ENCODE data around the gene PFDN4.
"Not testable (repeated sequence)": the region's sequence is repeated elsewhere in the genome, so short reads cannot be mapped to it uniquely, and the experiment has no call there.

The PFDN4 gene

GRCh38 chr20:54260116-54260515 is 52.2 kb downstream of the PFDN4 start:
- peaks cover 8% of the 10 kb centered on the region; the same call in 1 of the 2 replicates for H3K4me1 ChIP-seq (ENCODE audit: insufficient read depth, low read length)
- no peak overlapping the region for H3K9ac ChIP-seq (ENCODE audit: low read depth, low read length)
- H3K9me3 ChIP-seq (ENCODE audit: insufficient read depth, low read depth, low read length), result no peaks in the 10 kb centered on the region
- H3K36me3 ChIP-seq (ENCODE audit: insufficient read depth, low read length), result no peaks in the 10 kb centered on the region
- H3K27ac ChIP-seq (ENCODE audit: low read depth, low read length), result no peak overlapping the region
- no peak overlapping the region for H3K4me3 ChIP-seq (ENCODE audit: low read length)
- no peaks in the 10 kb centered on the region for H3K27me3 ChIP-seq (ENCODE audit: insufficient read depth, low read length)

- H3K4me1 ChIP-seq (ENCODE audit: insufficient read depth, low read length), result peaks cover 13% of the 10 kb centered on the region
- WGBS, result 100% methylated on average over 3 of the region's 4 CpGs
- no peak overlapping the region for H3K9ac ChIP-seq (ENCODE audit: low read depth, low read length)
- H3K27me3 ChIP-seq (ENCODE audit: insufficient read depth, low read length), result no peaks in the 10 kb centered on the region
- H3K36me3 ChIP-seq (ENCODE audit: insufficient read depth, low read length), result no peaks in the 10 kb centered on the region
- H3K9me3 ChIP-seq (ENCODE audit: insufficient read depth, low read depth, low read length), result no peaks in the 10 kb centered on the region
- no peak overlapping the region for H3K4me3 ChIP-seq (ENCODE audit: low read length)
- H3K27ac ChIP-seq (ENCODE audit: low read depth, low read length), result no peak overlapping the region
Observed at GRCh38 chr20:54262671-54263070, 54.8 kb downstream of the PFDN4 start.

- H3K9ac ChIP-seq (ENCODE audit: low read depth, low read length), result no peak overlapping the region
- no peaks in the 10 kb centered on the region for H3K27me3 ChIP-seq (ENCODE audit: insufficient read depth, low read length)
- WGBS, result 100% methylated on average over 1 of the region's 4 CpGs
- H3K4me1 ChIP-seq (ENCODE audit: insufficient read depth, low read length), result peaks cover 19% of the 10 kb centered on the region
- H3K27ac ChIP-seq (ENCODE audit: low read depth, low read length), result no peak overlapping the region
- no peaks in the 10 kb centered on the region for H3K9me3 ChIP-seq (ENCODE audit: insufficient read depth, low read depth, low read length)
- no peaks in the 10 kb centered on the region for H3K36me3 ChIP-seq (ENCODE audit: insufficient read depth, low read length)
- H3K4me3 ChIP-seq (ENCODE audit: low read length), result no peak overlapping the region
Observed at GRCh38 chr20:54263116-54263690, 55.3 kb downstream of the PFDN4 start.

GRCh38 chr20:54265791-54266190 is 57.9 kb downstream of the PFDN4 start:
- not testable (repeated sequence) for H3K4me3 ChIP-seq (ENCODE audit: low read length); H3K9ac ChIP-seq (ENCODE audit: low read depth, low read length); H3K27ac ChIP-seq (ENCODE audit: low read depth, low read length); H3K36me3 ChIP-seq (ENCODE audit: insufficient read depth, low read length); H3K9me3 ChIP-seq (ENCODE audit: insufficient read depth, low read depth, low read length); H3K27me3 ChIP-seq (ENCODE audit: insufficient read depth, low read length)
- peaks cover 32% of the 10 kb centered on the region for H3K4me1 ChIP-seq (ENCODE audit: insufficient read depth, low read length)
- 94% methylated on average over 6 of the region's 6 CpGs for WGBS

- no peak overlapping the region for H3K4me3 ChIP-seq (ENCODE audit: low read length)
- no peaks in the 10 kb centered on the region for H3K36me3 ChIP-seq (ENCODE audit: insufficient read depth, low read length)
- 94% methylated on average over 6 of the region's 6 CpGs for WGBS
- H3K27me3 ChIP-seq (ENCODE audit: insufficient read depth, low read length), result no peaks in the 10 kb centered on the region
- peaks cover 32% of the 10 kb centered on the region for H3K4me1 ChIP-seq (ENCODE audit: insufficient read depth, low read length)
- no peaks in the 10 kb centered on the region for H3K9me3 ChIP-seq (ENCODE audit: insufficient read depth, low read depth, low read length)
- H3K27ac ChIP-seq (ENCODE audit: low read depth, low read length), result peak overlapping the region; percentile 3; the same call in 1 of the 2 replicates
- no peak overlapping the region for H3K9ac ChIP-seq (ENCODE audit: low read depth, low read length)
Observed at GRCh38 chr20:54266844-54267243, 59.0 kb downstream of the PFDN4 start.

- H3K36me3 ChIP-seq (ENCODE audit: insufficient read depth, low read length), result no peaks in the 10 kb centered on the region
- H3K9me3 ChIP-seq (ENCODE audit: insufficient read depth, low read depth, low read length), result no peaks in the 10 kb centered on the region
- no peaks in the 10 kb centered on the region for H3K27me3 ChIP-seq (ENCODE audit: insufficient read depth, low read length)
- peaks cover 35% of the 10 kb centered on the region for H3K4me1 ChIP-seq (ENCODE audit: insufficient read depth, low read length)
- H3K4me3 ChIP-seq (ENCODE audit: low read length), result no peak overlapping the region
- H3K27ac ChIP-seq (ENCODE audit: low read depth, low read length), result peak overlapping the region; percentile 50
- H3K9ac ChIP-seq (ENCODE audit: low read depth, low read length), result peak overlapping the region; percentile 15; the same call in 1 of the 2 replicates
- WGBS, result 49% methylated on average over 4 of the region's 4 CpGs
Observed at GRCh38 chr20:54267483-54268003, 59.7 kb downstream of the PFDN4 start.

GRCh38 chr20:54268941-54269340 is 61.1 kb downstream of the PFDN4 start:
- Histone ChIP-seq H3K27me3 (ENCODE audit: insufficient read depth, low read length) (no peaks in the 10 kb centered on the region), H3K9me3 (ENCODE audit: insufficient read depth, low read depth, low read length) (no peaks in the 10 kb centered on the region), H3K27ac (ENCODE audit: low read depth, low read length) (peak overlapping the region; percentile 62; the same call in 1 of the 2 replicates), H3K9ac (ENCODE audit: low read depth, low read length) (no peak overlapping the region), H3K36me3 (ENCODE audit: insufficient read depth, low read length) (no peaks in the 10 kb centered on the region), H3K4me1 (ENCODE audit: insufficient read depth, low read length) (peaks cover 41% of the 10 kb centered on the region), H3K4me3 (ENCODE audit: low read length) (no peak overlapping the region)
- WGBS, result 50% methylated on average over 2 of the region's 2 CpGs
